ENCODE measurements around the gene SNX14. TPM values are rescaled to one million over a fixed set of nuclear protein-coding genes. Genes with fewer than 3 reads are reported as not detected.

SNX14 gene
- total RNA-seq, 1 donor from 2014 or later = 87.2 TPM

GRCh38 chr6:85561750-85562357, 31.8 kb downstream of the SNX14 start:
- Mint-ChIP-seq H3K27me3 (ENCODE audit: unreplicated experiment) (no peaks in the 10 kb centered on the region), H3K4me3 (ENCODE audit: unreplicated experiment) (no peak overlapping the region), H3K27ac (ENCODE audit: unreplicated experiment) (no peak overlapping the region), H3K36me3 (ENCODE audit: unreplicated experiment) (peaks cover 29% of the 10 kb centered on the region), H3K9me3 (ENCODE audit: unreplicated experiment) (no peaks in the 10 kb centered on the region), H3K4me1 (ENCODE audit: unreplicated experiment) (peaks cover 11% of the 10 kb centered on the region)
- TF ChIP-seq, protein P1, sequence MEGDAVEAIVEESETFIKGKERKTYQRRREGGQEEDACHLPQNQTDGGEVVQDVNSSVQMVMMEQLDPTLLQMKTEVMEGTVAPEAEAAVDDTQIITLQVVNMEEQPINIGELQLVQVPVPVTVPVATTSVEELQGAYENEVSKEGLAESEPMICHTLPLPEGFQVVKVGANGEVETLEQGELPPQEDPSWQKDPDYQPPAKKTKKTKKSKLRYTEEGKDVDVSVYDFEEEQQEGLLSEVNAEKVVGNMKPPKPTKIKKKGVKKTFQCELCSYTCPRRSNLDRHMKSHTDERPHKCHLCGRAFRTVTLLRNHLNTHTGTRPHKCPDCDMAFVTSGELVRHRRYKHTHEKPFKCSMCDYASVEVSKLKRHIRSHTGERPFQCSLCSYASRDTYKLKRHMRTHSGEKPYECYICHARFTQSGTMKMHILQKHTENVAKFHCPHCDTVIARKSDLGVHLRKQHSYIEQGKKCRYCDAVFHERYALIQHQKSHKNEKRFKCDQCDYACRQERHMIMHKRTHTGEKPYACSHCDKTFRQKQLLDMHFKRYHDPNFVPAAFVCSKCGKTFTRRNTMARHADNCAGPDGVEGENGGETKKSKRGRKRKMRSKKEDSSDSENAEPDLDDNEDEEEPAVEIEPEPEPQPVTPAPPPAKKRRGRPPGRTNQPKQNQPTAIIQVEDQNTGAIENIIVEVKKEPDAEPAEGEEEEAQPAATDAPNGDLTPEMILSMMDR (IDR thresholded peaks at IDR 0.05) = no peak
- DNase-seq (ENCODE audit: extremely low spot score, unreplicated experiment) = no peak

- no peak for DNase-seq (ENCODE audit: extremely low spot score, unreplicated experiment)
- H3K4me3 Mint-ChIP-seq (ENCODE audit: unreplicated experiment) = no peak overlapping the region
- TF ChIP-seq, protein P1 (IDR thresholded peaks at IDR 0.05) = no peak
- peaks cover 33% of the 10 kb centered on the region for H3K36me3 Mint-ChIP-seq (ENCODE audit: unreplicated experiment)
- no peak overlapping the region for H3K27ac Mint-ChIP-seq (ENCODE audit: unreplicated experiment)
- H3K27me3 Mint-ChIP-seq (ENCODE audit: unreplicated experiment) = no peaks in the 10 kb centered on the region
- no peaks in the 10 kb centered on the region for H3K9me3 Mint-ChIP-seq (ENCODE audit: unreplicated experiment)
- H3K4me1 Mint-ChIP-seq (ENCODE audit: unreplicated experiment) = no peaks in the 10 kb centered on the region
Observed at GRCh38 chr6:85556992-85557668, 36.5 kb downstream of the SNX14 start.

DNA sequence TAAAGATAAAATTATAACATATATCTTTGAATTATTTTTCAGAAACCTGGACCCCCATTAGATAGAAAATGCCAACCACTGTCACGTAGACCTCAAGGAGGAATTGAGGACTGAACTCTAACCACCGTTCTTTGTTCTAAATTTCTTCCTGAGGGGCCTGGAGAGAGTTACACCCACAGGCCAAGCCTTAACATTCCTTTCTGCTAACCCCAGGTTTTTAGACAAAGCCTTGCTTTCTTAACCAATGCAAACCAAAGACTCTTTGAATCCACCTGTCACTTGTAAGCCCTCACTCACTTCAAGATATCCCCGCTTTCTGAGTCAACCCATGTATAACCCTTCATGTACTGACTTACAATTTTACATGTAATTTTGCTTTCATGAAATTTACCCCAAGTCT, 41.0 kb downstream of the SNX14 start:
- Mint-ChIP-seq H3K4me3 (ENCODE audit: unreplicated experiment) (no peak overlapping the region), H3K27ac (ENCODE audit: unreplicated experiment) (no peak overlapping the region)

DNA sequence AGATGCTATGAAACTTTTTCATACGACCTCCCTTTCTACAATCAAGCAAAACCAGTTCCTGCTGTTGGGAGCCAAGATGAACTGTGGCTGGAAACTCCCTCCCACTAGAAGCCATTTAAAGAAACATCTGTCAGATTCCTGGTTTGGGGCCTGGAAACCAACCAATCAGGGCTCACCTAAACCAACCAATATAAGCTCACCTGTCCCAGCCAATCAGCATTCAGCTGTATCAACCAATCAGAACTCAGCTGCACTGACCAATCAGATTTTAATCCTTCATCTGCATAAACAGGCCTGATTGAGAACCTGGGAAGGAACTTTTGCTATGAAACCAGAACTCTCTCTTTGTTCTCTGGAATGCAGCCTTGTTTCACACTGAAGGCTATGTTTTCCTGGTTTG, 42.4 kb downstream of the SNX14 start:
- Mint-ChIP-seq H3K4me3 (ENCODE audit: unreplicated experiment) (no peak overlapping the region), H3K36me3 (ENCODE audit: unreplicated experiment) (peaks cover 35% of the 10 kb centered on the region), H3K27ac (ENCODE audit: unreplicated experiment) (no peak overlapping the region), H3K9me3 (ENCODE audit: unreplicated experiment) (peaks cover 11% of the 10 kb centered on the region), H3K4me1 (ENCODE audit: unreplicated experiment) (no peaks in the 10 kb centered on the region), H3K27me3 (ENCODE audit: unreplicated experiment) (no peaks in the 10 kb centered on the region)
- TF ChIP-seq, protein P1 (IDR thresholded peaks at IDR 0.05) = no peak
- DNase-seq (ENCODE audit: extremely low spot score, unreplicated experiment) = no peak

More for the DNA sequence above, 41.0 kb downstream of the SNX14 start:
- H3K9me3 Mint-ChIP-seq (ENCODE audit: unreplicated experiment) = peaks cover 9% of the 10 kb centered on the region
- TF ChIP-seq, protein P1 (IDR thresholded peaks at IDR 0.05) = no peak
- H3K4me1 Mint-ChIP-seq (ENCODE audit: unreplicated experiment) = no peaks in the 10 kb centered on the region
- no peak for DNase-seq (ENCODE audit: extremely low spot score, unreplicated experiment)
- H3K36me3 Mint-ChIP-seq (ENCODE audit: unreplicated experiment) = peaks cover 31% of the 10 kb centered on the region
- no peaks in the 10 kb centered on the region for H3K27me3 Mint-ChIP-seq (ENCODE audit: unreplicated experiment)

- H3K36me3 Mint-ChIP-seq (ENCODE audit: unreplicated experiment) = peaks cover 38% of the 10 kb centered on the region
- no peaks in the 10 kb centered on the region for H3K4me1 Mint-ChIP-seq (ENCODE audit: unreplicated experiment)
- DNase-seq (ENCODE audit: extremely low spot score, unreplicated experiment) = no peak
- H3K4me3 Mint-ChIP-seq (ENCODE audit: unreplicated experiment) = no peak overlapping the region
- no peak overlapping the region for H3K27ac Mint-ChIP-seq (ENCODE audit: unreplicated experiment)
- H3K9me3 Mint-ChIP-seq (ENCODE audit: unreplicated experiment) = peaks cover 11% of the 10 kb centered on the region
- TF ChIP-seq, protein P1 (IDR thresholded peaks at IDR 0.05) = no peak
- no peaks in the 10 kb centered on the region for H3K27me3 Mint-ChIP-seq (ENCODE audit: unreplicated experiment)
Observed at GRCh38 chr6:85547719-85548118, 45.9 kb downstream of the SNX14 start.
